GM18505 (cell line): Measurements from ENCODE around the gene STARD13.

Source experiments
- ATAC-seq: cut with Tn5 transposase; IDR thresholded peaks from one replicate; pipeline ENCODE4 v1.9.1; 2021; ENCODE audit not compliant: unreplicated experiment
- POLR2A ChIP-seq: IDR thresholded peaks from 4 replicates; pipeline ENCODE4 v1.6.1; 2011; ENCODE audit warnings: borderline replicate concordance; ENCODE audit not compliant: insufficient read depth, insufficient read length; ENCODE audit errors: extremely low read depth

STARD13 gene, protein sequence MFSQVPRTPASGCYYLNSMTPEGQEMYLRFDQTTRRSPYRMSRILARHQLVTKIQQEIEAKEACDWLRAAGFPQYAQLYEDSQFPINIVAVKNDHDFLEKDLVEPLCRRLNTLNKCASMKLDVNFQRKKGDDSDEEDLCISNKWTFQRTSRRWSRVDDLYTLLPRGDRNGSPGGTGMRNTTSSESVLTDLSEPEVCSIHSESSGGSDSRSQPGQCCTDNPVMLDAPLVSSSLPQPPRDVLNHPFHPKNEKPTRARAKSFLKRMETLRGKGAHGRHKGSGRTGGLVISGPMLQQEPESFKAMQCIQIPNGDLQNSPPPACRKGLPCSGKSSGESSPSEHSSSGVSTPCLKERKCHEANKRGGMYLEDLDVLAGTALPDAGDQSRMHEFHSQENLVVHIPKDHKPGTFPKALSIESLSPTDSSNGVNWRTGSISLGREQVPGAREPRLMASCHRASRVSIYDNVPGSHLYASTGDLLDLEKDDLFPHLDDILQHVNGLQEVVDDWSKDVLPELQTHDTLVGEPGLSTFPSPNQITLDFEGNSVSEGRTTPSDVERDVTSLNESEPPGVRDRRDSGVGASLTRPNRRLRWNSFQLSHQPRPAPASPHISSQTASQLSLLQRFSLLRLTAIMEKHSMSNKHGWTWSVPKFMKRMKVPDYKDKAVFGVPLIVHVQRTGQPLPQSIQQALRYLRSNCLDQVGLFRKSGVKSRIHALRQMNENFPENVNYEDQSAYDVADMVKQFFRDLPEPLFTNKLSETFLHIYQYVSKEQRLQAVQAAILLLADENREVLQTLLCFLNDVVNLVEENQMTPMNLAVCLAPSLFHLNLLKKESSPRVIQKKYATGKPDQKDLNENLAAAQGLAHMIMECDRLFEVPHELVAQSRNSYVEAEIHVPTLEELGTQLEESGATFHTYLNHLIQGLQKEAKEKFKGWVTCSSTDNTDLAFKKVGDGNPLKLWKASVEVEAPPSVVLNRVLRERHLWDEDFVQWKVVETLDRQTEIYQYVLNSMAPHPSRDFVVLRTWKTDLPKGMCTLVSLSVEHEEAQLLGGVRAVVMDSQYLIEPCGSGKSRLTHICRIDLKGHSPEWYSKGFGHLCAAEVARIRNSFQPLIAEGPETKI

GRCh38 chr13:33285420-33286124 lies at the start of gene STARD13:
STARD13 (minus strand) TSS chr13:33285755; CDS start chr13:33285638, 117 bp downstream.
- TF ChIP-seq POLR2A, result peak; percentile 60
- ATAC-seq, result peak; percentile 75

- no peak for TF ChIP-seq POLR2A
- no peak for ATAC-seq
Observed at GRCh38 chr13:33334831-33335230, 49.3 kb upstream of the STARD13 start.

DNA sequence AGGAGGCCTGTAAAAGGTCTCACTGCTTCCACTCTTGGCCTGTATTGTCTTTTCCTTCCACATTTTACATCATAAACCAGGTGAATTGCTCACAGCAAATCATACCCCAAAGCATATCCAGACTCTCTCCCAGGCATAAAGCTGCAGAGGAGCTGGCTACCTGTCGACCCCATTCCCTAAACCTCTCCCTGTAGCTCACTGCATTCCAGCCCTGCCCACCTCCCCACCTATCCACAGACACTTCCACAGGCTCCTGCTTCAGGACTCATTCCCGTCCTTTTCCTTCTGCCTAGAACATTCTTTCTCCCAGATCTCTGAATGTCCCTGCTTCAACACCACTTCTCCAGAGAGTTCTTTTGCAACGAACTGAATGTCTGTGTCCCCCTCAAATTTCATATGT lies 46.4 kb upstream of the STARD13 start:
- TF ChIP-seq POLR2A, result no peak
- no peak for ATAC-seq

DNA sequence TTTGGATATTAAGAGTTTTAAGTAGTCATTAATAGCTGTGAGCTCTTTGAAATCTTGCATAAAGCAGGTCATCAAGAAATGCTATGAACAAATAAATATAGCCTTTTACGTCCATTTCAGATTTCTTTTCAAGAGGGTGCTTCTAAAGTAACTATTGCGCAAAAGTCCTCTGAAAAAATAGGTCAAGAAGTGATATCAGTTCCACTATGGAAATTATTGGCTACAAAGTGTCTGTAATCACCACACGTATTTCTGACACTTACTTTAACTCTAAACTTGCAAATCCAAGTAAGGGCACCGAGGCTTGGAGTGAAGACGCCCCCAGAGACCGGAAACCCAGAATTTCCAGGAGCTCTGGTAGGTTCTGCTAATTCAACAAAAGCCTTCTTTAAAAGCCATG lies 44.9 kb upstream of the STARD13 start:
- no peak for TF ChIP-seq POLR2A
- ATAC-seq, result no peak

DNA sequence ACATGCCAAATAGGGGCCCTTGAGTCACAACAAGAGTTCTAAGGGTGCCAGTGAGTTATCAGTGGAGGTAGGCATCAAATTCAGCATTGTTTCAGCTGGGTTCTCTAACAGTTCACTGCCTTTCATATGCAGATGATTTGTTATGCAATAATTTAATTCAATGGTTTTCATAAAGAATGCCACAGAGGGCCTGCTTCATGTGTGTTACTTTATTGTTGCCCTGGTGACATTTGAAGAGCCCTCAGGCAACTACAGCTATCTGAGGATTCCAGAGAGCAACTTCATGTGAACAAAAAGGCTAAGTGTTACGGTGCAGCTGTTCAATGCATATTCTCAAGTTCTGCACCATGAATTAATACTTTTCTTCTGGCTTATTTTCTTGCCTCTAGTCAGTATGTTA lies 43.1 kb upstream of the STARD13 start:
- ATAC-seq, result no peak
- TF ChIP-seq POLR2A, result no peak

- ATAC-seq, result no peak
Observed at GRCh38 chr13:33326723-33327122, 41.2 kb upstream of the STARD13 start.

DNA sequence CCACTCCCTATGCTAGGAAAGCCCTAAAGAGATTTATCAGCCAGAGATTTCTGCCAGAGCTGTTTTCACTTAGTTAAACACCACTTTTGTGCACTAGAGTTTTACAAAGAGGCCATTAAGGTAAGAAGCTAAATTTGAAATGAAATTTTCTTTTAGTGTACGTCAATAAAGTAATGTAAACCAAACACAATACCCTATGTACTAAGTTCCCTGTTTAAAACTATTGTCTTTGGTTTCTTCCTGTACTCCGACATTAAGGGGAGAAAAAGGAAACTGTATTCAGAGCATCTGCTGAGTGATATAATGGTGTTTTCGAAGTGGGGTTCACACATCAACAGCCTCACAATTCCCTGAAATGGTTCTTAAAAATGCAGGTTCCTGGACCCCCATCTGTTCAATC lies 40.7 kb upstream of the STARD13 start:
- ATAC-seq, result no peak
- no peak for TF ChIP-seq POLR2A

More at GRCh38 chr13:33326723-33327122, 41.2 kb upstream of the STARD13 start:
- TF ChIP-seq POLR2A, result no peak

- ATAC-seq, result no peak
- no peak for TF ChIP-seq POLR2A
Observed at GRCh38 chr13:33323801-33324510, 38.4 kb upstream of the STARD13 start.

- no peak for ATAC-seq
- no peak for TF ChIP-seq POLR2A
Observed at GRCh38 chr13:33322965-33323668, 37.6 kb upstream of the STARD13 start.

DNA sequence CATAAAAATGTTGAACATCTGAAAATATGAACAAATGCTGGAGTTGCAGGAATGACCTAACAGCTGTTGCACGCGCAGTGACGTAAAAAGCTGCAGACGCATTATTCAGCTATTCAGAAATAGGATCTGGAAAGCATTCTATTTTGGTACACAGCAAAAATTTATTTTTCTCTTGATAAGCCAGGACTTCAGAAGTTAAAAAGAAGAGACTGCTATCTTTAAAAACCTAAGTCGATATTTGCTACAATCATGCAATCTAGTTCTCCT lies 36.9 kb upstream of the STARD13 start:
- ATAC-seq, result no peak
- TF ChIP-seq POLR2A, result no peak

DNA sequence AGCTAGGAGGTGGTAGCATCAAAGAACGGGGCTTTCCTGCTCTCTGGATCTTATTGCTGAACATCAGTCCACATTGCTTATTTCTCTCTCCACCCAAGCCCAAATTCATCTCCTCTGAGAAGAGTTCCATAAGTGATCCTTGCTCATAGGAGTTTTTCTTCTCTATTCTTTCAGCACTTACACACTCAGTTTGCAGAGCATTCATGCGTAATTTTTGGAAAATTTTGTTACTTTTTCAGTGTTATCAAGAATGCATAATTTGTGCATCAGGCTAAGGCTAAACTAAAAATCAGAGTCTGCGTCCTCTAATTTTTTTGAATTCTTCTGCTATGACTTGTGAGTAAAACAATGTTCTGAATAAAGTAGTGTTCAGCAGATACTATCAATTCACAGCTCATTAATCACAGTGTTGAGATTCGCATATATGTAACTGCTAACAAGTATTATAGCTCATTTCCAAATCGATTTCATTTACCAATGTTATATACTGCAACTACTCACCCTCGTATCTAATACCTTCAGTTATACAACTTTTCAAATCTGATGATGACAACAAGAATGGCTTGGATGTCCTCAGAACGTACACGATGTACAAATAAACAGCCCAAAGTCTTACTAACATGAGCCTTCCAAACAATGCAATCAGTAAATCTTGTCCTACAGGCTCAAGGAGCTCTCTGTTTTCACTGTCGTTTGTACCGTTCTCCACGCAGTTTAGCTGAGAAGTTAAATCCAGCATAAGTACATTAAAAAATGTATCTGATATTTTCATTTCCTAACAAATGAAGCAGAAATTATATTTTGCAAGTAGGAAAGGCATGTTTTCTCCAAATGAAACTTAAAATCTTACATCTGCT lies 36.4 kb upstream of the STARD13 start:
- no peak for TF ChIP-seq POLR2A
- ATAC-seq, result no peak

GRCh38 chr13:33319859-33320258 lies 34.3 kb upstream of the STARD13 start:
- ATAC-seq, result no peak
- no peak for TF ChIP-seq POLR2A

GRCh38 chr13:33318744-33319143 lies 33.2 kb upstream of the STARD13 start:
- ATAC-seq, result no peak
- no peak for TF ChIP-seq POLR2A
